ENCODE data around the gene MYLK. TPM values are rescaled to one million over a fixed set of nuclear protein-coding genes. Genes with fewer than 3 reads are reported as not detected.

The MYLK gene
- total RNA-seq, 1 donor from 2014 or later: 81.4 TPM

DNA sequence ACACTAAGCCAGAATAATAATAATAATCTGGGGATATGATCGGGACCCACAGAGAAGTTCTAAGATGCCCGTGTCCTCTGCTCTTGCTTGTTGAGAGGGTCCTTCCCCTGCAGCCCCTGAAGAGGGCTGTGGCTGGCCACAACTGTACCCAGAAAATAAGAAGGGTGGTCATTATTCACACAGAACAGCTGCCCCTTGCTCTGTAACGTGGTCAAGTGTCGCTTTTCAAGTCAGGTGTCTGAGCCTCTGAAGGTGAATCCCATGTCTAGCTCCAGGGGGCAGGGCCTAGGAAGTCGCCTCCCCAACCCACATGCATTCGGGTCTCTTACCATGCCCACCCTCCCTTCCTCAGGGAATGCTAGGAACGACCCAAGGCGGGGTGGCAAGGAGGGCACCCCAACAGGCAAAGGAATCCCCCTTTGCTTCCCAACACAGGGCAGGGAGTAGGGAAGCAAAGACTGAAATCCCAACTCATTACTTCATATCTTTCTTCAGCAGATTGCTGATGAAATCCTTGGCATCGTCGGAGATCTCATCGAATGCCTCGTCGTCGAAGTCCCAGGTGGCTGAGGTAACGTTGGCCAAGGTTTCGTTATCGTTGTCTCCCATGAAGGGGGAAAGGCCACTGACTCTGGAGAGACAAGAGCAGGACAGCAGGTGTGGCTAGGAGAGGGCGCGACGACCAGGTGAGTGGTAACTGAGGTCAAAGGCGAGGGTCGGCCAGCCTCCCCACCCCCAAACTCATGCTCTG, 255.0 kb downstream of the MYLK start:
- no peak overlapping the region for H3K4me3 ChIP-seq (ENCODE audit: low read depth, low read length)
- no peak for DNase-seq (ENCODE audit: low read depth)
- TF ChIP-seq, protein P1, sequence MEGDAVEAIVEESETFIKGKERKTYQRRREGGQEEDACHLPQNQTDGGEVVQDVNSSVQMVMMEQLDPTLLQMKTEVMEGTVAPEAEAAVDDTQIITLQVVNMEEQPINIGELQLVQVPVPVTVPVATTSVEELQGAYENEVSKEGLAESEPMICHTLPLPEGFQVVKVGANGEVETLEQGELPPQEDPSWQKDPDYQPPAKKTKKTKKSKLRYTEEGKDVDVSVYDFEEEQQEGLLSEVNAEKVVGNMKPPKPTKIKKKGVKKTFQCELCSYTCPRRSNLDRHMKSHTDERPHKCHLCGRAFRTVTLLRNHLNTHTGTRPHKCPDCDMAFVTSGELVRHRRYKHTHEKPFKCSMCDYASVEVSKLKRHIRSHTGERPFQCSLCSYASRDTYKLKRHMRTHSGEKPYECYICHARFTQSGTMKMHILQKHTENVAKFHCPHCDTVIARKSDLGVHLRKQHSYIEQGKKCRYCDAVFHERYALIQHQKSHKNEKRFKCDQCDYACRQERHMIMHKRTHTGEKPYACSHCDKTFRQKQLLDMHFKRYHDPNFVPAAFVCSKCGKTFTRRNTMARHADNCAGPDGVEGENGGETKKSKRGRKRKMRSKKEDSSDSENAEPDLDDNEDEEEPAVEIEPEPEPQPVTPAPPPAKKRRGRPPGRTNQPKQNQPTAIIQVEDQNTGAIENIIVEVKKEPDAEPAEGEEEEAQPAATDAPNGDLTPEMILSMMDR (conservative IDR thresholded peaks at IDR 0.05; ENCODE audit: low read depth, low read length): no peak

DNA sequence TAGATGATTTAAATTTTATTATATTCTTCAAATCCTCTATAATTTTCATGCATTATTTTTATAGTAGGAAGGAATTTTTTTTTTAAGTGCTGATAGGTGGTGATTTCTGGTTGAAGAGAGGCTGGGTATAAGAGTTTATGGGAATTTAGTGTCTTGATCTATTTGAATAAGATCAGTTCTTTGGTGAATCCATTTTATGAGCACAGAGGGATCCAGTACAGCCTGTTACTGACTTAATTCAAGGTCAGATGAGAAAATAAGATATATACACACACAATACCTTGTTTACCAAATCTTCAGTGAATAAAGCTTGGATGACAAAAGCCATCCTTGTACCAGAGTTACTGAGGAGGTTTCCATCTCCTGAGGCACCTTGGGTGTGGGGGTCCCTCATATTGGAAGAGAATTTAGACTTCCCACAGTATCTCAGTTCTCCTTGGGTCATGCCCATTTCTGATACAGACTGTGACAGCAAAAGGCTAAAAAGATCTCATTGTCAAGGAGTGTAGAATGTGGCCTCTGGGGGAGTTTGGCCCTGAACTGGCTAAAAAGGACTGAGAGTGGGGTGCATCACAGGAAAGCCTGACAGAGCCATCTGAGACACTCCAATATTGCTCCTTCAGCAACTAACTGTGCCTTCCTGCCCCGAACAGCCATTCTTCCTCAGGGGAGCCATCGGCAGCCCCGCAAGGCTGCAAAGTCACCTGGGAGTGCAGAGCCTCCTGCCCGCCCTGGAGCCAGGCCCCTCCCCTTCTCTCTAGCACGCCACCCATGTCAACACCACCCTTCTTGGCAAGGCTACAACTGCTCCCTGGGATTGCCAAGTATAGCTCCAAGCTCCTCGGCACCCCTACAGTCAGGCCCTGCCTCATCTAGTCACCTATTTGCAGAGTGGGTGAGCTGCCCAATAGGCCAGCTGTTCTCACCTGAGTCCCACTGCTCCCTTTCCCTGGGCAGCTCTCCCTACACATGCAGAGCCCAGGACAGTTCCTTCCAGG, 256.2 kb downstream of the MYLK start:
- H3K4me3 ChIP-seq (ENCODE audit: low read depth, low read length): no peak overlapping the region
- DNase-seq (ENCODE audit: low read depth): no peak
- TF ChIP-seq, protein P1 (conservative IDR thresholded peaks at IDR 0.05; ENCODE audit: low read depth, low read length): no peak

DNA sequence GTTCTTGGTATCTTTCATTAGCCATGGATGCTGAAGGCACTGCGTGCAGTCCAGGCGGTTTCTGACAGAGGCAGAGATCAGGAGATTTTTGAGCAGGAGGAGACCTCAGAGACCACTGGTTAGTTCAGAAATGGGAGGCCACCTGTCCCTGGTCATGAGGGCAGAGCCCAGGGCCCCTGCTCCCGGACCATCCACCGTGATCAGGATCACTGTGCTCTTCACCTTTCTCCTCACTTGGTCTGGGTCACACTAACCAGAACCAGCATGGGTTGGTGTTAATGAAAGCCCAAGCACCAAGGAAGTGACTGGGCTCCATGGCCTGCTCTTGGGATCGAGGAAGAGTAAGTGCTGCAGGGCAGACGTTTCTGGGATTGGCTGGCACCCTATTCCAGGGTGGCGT, 257.3 kb downstream of the MYLK start:
- DNase-seq (ENCODE audit: low read depth): no peak
- TF ChIP-seq, protein P1 (conservative IDR thresholded peaks at IDR 0.05; ENCODE audit: low read depth, low read length): no peak
- no peak overlapping the region for H3K4me3 ChIP-seq (ENCODE audit: low read depth, low read length)

DNA sequence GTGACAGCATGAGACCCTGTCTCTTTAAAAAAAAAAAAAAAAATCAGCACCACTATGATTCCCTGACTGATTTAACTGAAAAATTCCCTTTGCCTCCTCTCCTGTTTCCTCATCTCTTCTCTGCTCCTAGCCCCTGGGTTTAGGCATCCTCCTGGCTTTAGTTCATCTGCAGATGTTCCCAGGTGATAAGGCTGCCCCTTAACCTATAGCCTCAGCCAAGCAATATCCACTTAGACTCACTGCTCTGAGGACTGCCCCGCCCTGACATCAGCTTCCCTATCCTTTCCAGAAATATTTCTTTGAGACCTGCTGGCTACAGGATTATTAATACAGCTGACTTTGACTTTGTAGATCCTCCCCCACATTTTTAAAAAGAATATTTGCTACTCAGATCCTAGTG, 259.8 kb downstream of the MYLK start:
- no peak overlapping the region for H3K4me3 ChIP-seq (ENCODE audit: low read depth, low read length)
- TF ChIP-seq, protein P1 (conservative IDR thresholded peaks at IDR 0.05; ENCODE audit: low read depth, low read length): no peak
- no peak for DNase-seq (ENCODE audit: low read depth)

DNA sequence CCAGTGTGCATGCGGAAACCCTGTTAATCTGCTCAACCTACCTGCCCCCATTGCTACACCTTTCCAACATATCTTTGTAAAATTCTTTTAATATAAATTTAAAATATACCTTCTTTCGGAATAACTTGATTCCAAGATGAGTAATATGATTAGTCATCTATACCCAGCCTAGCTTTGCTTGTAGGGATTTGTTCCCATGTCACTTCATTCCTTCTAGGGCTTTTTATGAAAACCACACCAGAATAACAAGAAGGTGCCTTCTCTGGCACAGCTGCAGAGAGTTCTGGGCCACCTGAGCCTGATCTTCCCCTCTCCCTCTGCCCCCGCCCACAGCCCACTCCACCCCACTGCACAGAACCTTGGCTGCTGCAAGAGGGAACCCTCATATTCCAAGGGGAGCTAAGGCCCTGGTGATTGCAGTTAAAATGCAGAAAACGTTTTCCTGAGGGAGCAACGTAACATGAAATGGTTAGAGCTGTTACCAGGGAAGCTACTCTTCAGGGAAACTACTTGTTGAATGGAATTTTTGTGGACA, 260.7 kb downstream of the MYLK start:
- no peak overlapping the region for H3K4me3 ChIP-seq (ENCODE audit: low read depth, low read length)
- DNase-seq (ENCODE audit: low read depth): no peak
- TF ChIP-seq, protein P1 (conservative IDR thresholded peaks at IDR 0.05; ENCODE audit: low read depth, low read length): no peak

DNA sequence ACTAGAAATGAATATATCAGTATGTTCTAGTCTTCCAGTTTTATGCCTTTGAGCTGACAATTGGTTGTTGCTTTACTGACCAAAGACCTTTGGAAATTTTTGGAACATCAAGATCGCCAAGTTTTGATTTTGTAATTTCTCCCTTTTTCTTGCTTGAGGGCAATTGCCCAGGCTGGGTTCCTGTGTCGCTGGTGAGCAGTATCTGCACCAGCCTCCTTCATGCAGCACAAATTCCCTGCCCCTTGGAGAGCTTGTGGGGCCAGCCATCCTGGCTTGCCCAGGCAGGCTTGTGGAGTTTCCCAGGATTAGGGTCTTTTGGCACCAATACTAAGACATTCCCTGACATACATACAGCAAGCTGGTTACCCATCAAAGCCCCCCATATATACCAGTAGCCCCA, 261.4 kb downstream of the MYLK start:
- no peak overlapping the region for H3K4me3 ChIP-seq (ENCODE audit: low read depth, low read length)
- DNase-seq (ENCODE audit: low read depth): no peak
- TF ChIP-seq, protein P1 (conservative IDR thresholded peaks at IDR 0.05; ENCODE audit: low read depth, low read length): no peak
